ENCODE data around the gene RRP15.

DNA sequence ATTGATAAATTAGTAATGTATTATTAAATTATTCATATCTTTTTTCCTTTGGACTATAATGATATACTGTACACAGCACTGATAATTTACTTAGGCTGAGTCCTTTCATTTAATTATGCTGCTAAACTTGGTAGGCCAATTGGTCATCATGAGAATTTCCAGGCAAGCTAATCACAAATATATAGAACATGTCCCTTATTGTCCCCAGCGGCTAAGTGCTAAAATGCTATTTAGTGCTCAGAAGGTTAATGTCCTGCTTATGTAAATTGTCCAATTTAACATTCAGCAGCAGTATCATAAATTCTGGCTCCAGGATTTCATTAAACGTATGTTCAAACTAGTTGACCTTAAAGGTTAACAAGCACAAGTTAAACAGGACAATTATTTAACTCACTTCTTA lies 30.0 kb upstream of the RRP15 start:
- no peak for TF ChIP-seq POLR2A (IDR thresholded peaks at IDR 0.05; ENCODE audit: low read length)
- no peak for TF ChIP-seq GATA1 (IDR thresholded peaks at IDR 0.05; ENCODE audit: low read depth, low read length)
